Suprapubic skin (tissue), 4 donors: Measurements from ENCODE around the gene TTC39C. TPM values are rescaled to one million over a fixed set of nuclear protein-coding genes. Genes with fewer than 3 reads are reported as not detected.
"Not testable (repeated sequence)": the region's sequence is repeated elsewhere in the genome, so short reads cannot be mapped to it uniquely, and the experiment has no call there.

Source experiments
- DNase-seq, 2 donors: peaks; one replicate each; pipeline ENCODE4 v3.0.0-alpha.2; 2019; ENCODE audit warnings: low spot score in 2 of 2
- H3K27ac ChIP-seq: fragments of 200-600 bp; sonication (generic); one replicate; pipeline ENCODE4 v1.5.1; 2019
- H3K27me3 ChIP-seq: fragments of 200-600 bp; sonication (generic); one replicate; pipeline ENCODE4 v1.5.1; 2019
- H3K36me3 ChIP-seq: fragments of 200-600 bp; sonication (generic); one replicate; pipeline ENCODE4 v1.5.1; 2019
- H3K4me1 ChIP-seq: fragments of 200-600 bp; sonication (generic); one replicate; pipeline ENCODE4 v1.5.1; 2019
- H3K4me3 ChIP-seq: fragments of 200-600 bp; sonication (generic); one replicate; pipeline ENCODE4 v1.5.1; 2019; ENCODE audit warnings: mild to moderate bottlenecking
- H3K9me3 ChIP-seq: fragments of 200-600 bp; sonication (generic); one replicate; pipeline ENCODE4 v1.5.1; 2019
- EP300 ChIP-seq: sonication (generic); formaldehyde crosslinking; IDR thresholded peaks from one replicate; pipeline ENCODE4 v1.6.1; 2017; ENCODE audit warnings: antibody characterized with exemption
- POLR2A ChIP-seq, 2 donors: fragments of 450-650 bp; IDR thresholded peaks; one replicate each; pipeline ENCODE4 v1.6.1; 2017; ENCODE audit warnings: antibody characterized with exemption in 2 of 2, mild to moderate bottlenecking in 2 of 2, moderate library complexity in 2 of 2
- POLR2AphosphoS5 ChIP-seq, 3 donors: sonication (generic); formaldehyde crosslinking; IDR thresholded peaks; one replicate each; pipeline ENCODE4 v1.6.1; 2017; ENCODE audit warnings: antibody characterized with exemption in 3 of 3
- WGBS: methylation state at CpG from one replicate; pipeline ENCODE4 v1.1.5; 2018; 5-methylcytosine and 5-hydroxymethylcytosine counted together
- total RNA-seq, 4 donors: library from RNA; depleted of rRNA; stranded (reverse); fragments of >200 nt; gene quantifications; one replicate each; pipeline ENCODE4 v1.1.0, GENCODE V29; 2016
- TF ChIP-seq, protein P1 (sequence below), 2 donors: fragments of 200-600 bp in 1 of 2; fragments of 450-650 bp in 1 of 2; sonication (generic) in 1 of 2; IDR thresholded peaks; one replicate each; pipeline ENCODE4 v1.5.1; 2016 to 2019; ENCODE audit warnings: antibody characterized with exemption in 2 of 2, mild to moderate bottlenecking in 1 of 2, moderate library complexity in 1 of 2

The TTC39C gene
- total RNA-seq, 4 donors from 2014 or later, result 74.9 to 126 (median 86.5) TPM

DNA sequence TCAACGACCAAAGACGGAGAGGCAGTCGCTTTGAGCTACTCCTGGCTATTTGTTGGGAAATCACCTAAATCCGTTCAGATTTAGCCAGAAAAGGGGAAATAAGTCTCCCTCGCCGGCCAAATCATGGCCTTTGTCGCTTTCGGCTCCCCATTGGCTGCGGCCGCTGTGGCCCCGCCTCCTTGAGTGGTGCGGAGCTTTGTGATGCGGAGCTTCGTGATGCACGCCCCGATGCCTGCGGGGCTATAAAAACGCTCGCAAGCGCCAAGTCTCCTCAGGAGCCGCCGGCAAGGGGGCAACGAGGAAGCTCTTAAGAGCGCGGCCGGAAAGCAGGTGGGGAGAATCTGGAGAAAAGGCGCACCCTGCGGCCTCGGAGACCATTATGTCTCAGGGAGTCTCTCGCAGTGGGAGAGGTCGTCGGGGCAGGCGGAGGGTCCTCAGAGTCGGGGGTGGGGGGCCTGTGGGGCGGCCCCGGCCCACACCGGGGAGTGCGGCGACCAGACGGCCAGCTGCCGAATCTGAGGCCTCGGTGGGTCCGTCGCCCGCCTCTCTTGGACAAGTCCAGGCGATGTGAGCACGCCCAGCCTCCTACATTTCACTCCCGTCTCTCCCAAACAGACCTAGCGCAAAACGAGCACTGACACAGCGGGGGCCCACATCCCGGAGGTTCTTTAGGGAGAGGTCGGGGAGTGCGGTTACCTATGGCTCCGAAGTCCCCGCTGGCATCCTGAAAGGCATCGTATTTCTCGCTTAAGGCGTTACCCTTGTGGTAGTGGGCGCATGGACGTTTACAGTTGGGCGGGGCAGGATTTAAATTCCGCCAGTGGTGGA lies 124.4 kb downstream of the TTC39C start, which contains the start of gene CABYR:
CABYR (plus strand) TSS at position 274 of the 828 bp plus-strand sequence. CDS start 4,053 bp downstream, outside the sequence.
- TF ChIP-seq POLR2AphosphoS5 (IDR thresholded peaks at IDR 0.05) (no peak), EP300 (no peak), POLR2A (IDR thresholded peaks at IDR 0.05) (no peak)
- TF ChIP-seq, protein P1, sequence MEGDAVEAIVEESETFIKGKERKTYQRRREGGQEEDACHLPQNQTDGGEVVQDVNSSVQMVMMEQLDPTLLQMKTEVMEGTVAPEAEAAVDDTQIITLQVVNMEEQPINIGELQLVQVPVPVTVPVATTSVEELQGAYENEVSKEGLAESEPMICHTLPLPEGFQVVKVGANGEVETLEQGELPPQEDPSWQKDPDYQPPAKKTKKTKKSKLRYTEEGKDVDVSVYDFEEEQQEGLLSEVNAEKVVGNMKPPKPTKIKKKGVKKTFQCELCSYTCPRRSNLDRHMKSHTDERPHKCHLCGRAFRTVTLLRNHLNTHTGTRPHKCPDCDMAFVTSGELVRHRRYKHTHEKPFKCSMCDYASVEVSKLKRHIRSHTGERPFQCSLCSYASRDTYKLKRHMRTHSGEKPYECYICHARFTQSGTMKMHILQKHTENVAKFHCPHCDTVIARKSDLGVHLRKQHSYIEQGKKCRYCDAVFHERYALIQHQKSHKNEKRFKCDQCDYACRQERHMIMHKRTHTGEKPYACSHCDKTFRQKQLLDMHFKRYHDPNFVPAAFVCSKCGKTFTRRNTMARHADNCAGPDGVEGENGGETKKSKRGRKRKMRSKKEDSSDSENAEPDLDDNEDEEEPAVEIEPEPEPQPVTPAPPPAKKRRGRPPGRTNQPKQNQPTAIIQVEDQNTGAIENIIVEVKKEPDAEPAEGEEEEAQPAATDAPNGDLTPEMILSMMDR (IDR thresholded peaks at IDR 0.05), result no peak
- 3% methylated on average over 45 of the region's 63 CpGs for WGBS
- peak in 1 of 2 donors; percentile 84 for DNase-seq
- H3K27me3 ChIP-seq, result no peaks in the 10 kb centered on the region
- H3K9me3 ChIP-seq, result no peaks in the 10 kb centered on the region
- peaks cover 22% of the 10 kb centered on the region for H3K4me1 ChIP-seq
- peak within 1 kb of the TSS; percentile 68 for H3K4me3 ChIP-seq
- H3K27ac ChIP-seq, result no peak within 1 kb of the TSS
- no peaks in the 10 kb centered on the region for H3K36me3 ChIP-seq

DNA sequence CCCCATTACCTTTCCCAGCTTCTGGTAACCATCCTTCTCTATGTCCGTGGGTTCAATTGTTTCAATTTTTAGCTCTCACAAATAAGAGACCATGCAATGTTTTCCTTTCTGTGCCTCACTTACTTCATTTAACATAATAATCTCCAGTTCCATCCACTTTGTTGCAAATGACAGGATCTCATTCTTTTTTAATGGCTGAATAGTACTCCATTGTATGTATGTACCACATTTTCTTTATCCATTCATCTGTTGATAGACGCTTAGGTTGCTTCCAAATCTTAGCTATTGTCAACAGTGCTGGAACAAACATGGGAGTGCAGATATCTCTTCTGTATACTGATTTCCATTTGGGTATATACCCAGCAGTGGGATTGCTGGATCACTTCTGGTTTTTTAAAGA lies 126.1 kb downstream of the TTC39C start:
- Histone ChIP-seq H3K27me3 (no peaks in the 10 kb centered on the region), H3K36me3 (no peaks in the 10 kb centered on the region), H3K9me3 (no peaks in the 10 kb centered on the region), H3K27ac (no peak overlapping the region), H3K4me1 (peaks cover 22% of the 10 kb centered on the region), H3K4me3 (no peak overlapping the region)
- no peak for TF ChIP-seq POLR2A (IDR thresholded peaks at IDR 0.05)
- TF ChIP-seq, protein P1 (IDR thresholded peaks at IDR 0.05), result no peak
- TF ChIP-seq EP300, result no peak
- TF ChIP-seq POLR2AphosphoS5 (IDR thresholded peaks at IDR 0.05), result no peak
- whole genome bisulfite sequencing, result 95% methylated on average over 2 of the region's 2 CpGs
- no peak for DNase-seq

DNA sequence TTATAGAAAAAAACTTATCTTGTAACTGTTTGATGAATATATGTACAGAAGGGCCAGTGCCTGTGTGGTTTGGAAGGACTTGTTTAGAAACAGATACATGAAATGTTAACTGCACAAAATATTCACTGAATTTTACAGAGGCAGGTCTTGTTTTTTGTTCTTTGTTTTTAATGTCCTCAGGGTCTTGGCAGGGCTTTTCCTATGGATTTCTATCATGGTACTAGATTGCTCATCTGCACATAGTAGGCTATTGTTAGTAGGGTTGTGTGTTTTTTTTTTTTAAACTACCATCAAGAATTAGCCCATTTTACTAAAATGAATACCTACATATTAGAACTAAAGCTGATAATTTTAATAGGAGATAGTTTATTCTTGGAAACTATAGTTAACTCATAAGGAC lies 127.8 kb downstream of the TTC39C start:
- TF ChIP-seq, protein P1 (IDR thresholded peaks at IDR 0.05), result no peak
- no peak for TF ChIP-seq POLR2A (IDR thresholded peaks at IDR 0.05)
- no peak for TF ChIP-seq POLR2AphosphoS5 (IDR thresholded peaks at IDR 0.05)
- no peak for TF ChIP-seq EP300
- no peak for DNase-seq
- no peaks in the 10 kb centered on the region for H3K36me3 ChIP-seq

DNA sequence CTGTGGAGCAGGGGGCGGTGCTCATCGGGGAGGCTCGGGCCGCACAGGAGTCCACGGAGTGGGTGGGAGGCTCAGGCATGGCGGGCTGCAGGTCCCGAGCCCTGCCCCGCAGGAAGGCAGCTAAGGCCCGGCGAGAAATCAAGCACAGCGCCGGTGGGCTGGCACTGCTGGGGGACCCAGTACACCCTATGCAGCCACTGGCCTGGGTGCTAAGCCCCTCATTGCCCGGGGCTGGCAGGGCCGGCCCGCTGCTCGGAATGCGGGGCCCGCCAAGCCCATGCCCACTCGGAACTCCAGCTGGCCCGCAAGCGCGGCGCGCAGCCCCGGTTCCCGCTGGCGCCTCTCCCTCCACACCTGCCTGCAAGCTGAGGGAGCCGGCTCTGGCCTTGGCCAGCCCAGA lies 135.0 kb downstream of the TTC39C start:
- H3K27ac ChIP-seq, H3K36me3 ChIP-seq, DNase-seq, H3K27me3 ChIP-seq, H3K9me3 ChIP-seq, H3K4me1 ChIP-seq, H3K4me3 ChIP-seq: not testable (repeated sequence)
- WGBS, result no CpG with 5 or more reads among the region's 28 CpGs

More for the DNA sequence above, 127.8 kb downstream of the TTC39C start:
- Histone ChIP-seq H3K4me3 (no peak overlapping the region), H3K27me3 (no peaks in the 10 kb centered on the region), H3K27ac (no peak overlapping the region), H3K4me1 (peaks cover 16% of the 10 kb centered on the region), H3K9me3 (no peaks in the 10 kb centered on the region)

DNA sequence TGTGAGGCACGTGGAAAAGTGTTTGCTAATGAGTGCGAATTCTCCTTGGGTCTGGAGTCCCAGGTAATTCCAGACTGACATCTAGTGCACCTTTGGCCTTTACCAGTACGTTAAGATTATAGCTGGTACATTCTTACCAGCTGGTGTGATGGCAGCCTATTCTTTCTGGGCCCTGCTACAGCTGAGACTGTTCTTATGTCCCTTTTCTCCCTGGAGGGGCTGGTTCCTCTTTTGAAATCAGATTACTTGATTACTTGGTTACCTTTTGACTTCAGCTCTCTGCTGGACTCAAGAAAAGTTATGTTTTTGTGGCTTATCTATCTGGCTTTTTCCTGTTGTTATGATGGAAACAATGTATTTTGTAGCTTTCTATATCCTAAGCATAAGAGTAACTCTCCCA lies 138.8 kb downstream of the TTC39C start:
- WGBS, result 89% methylated on average over 3 of the region's 3 CpGs
- peaks cover 10% of the 10 kb centered on the region for H3K36me3 ChIP-seq

DNA sequence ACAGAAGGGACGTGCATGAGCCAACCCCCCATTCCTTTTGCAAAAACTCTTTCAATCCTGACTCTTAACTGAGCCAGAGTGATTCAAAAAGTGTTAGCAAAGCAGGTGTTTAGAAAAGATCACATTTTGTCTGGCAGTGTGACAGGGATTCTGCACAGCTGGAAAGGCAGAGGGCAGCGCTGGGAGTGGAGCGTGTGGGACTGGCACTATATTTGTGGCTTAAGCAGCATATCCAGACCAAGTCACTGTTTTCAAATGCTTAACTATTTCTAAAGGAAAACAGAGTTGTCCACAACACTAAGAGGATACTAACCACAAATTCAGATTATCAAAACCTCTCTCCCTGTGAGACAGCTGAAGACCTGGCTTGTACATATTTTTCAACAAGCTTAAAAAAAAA lies 143.3 kb downstream of the TTC39C start:
- WGBS, result 85% methylated on average over 3 of the region's 3 CpGs
- Histone ChIP-seq H3K27ac (no peak overlapping the region), H3K36me3 (peaks cover 39% of the 10 kb centered on the region), H3K9me3 (no peaks in the 10 kb centered on the region), H3K4me3 (no peak overlapping the region), H3K27me3 (no peaks in the 10 kb centered on the region), H3K4me1 (no peaks in the 10 kb centered on the region)
- TF ChIP-seq, protein P1 (IDR thresholded peaks at IDR 0.05), result no peak
- TF ChIP-seq EP300 (no peak), POLR2A (IDR thresholded peaks at IDR 0.05) (no peak), POLR2AphosphoS5 (IDR thresholded peaks at IDR 0.05) (no peak)
- no peak for DNase-seq

More for the DNA sequence above, 138.8 kb downstream of the TTC39C start:
- Histone ChIP-seq H3K27me3 (no peaks in the 10 kb centered on the region), H3K27ac (no peak overlapping the region), H3K4me3 (no peak overlapping the region), H3K4me1 (no peaks in the 10 kb centered on the region), H3K9me3 (no peaks in the 10 kb centered on the region)
- no peak for DNase-seq
- no peak for TF ChIP-seq POLR2AphosphoS5 (IDR thresholded peaks at IDR 0.05)
- no peak for TF ChIP-seq EP300
- TF ChIP-seq POLR2A (IDR thresholded peaks at IDR 0.05), result no peak
